ENCODE data around the gene HSD17B13.
A peak's percentile ranks its signal among the peaks of the same experiment; 100 is the strongest.

Gene HSD17B13

DNA sequence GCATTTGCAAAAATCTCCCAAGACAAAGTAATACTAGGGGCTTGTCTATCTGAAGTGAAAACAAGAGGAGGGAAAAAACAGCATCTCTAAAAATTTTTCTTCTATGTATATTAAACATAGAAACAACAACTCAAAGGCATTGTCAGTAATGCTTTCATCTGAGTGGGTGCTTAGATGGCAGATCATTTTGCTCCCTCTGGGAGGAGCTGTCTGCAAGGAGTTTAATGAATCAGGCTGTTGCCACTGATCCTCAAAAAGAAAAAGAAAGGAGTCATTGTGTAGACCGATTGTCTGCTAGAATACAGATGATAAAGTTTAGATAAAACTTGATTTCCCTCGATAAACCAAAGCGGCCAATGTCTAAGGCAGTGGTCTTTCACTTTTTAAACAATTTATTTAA, 52.5 kb downstream of the HSD17B13 start:
- DNase-seq (ENCODE audit: extremely low spot score) = peak; percentile 60
- ChIA-PET CTCF (interaction anchor here (1.9 kb wide), 1 partner anchor 120 kb away, joined by 4 read pairs; no protein-coding TSS in a partner anchor), POLR2A (no interaction called here)
- TF ChIP-seq FOXK2 (IDR thresholded peaks at IDR 0.05) (no peak), SUZ12 (IDR thresholded peaks at IDR 0.05) (no peak)

DNA sequence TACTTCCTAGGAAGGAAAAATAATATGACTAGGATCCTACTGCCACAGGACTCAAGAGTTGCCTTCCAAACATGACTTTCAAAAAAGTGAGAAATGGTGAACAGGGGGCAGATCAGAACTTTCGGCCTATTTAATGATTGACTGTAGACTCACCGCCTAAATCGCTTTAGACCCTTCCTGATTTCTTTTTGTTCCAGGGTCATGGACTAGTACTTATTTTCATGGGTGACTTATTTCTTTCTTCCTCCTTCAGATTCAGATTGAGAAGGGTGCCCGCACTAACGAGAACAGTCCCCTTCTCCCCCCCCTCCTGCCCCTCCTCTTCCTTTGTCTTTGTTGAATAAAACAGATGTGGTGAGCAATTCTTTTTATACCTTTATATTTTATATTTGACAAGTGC, 54.3 kb downstream of the HSD17B13 start:
- no peak for DNase-seq (ENCODE audit: extremely low spot score)
- ChIA-PET POLR2A (no interaction called here), CTCF (no interaction called here)
- TF ChIP-seq NFRKB (IDR thresholded peaks at IDR 0.05) = no peak
- TF ChIP-seq, protein P1, sequence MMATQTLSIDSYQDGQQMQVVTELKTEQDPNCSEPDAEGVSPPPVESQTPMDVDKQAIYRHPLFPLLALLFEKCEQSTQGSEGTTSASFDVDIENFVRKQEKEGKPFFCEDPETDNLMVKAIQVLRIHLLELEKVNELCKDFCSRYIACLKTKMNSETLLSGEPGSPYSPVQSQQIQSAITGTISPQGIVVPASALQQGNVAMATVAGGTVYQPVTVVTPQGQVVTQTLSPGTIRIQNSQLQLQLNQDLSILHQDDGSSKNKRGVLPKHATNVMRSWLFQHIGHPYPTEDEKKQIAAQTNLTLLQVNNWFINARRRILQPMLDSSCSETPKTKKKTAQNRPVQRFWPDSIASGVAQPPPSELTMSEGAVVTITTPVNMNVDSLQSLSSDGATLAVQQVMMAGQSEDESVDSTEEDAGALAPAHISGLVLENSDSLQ (IDR thresholded peaks at IDR 0.05) = no peak
- no peak for TF ChIP-seq L3MBTL2 (conservative IDR thresholded peaks at IDR 0.05)
- TF ChIP-seq ELF4 (IDR thresholded peaks at IDR 0.05) = no peak
- no peak for TF ChIP-seq SP1 (IDR thresholded peaks at IDR 0.05)
- no peak for TF ChIP-seq FOXM1 (IDR thresholded peaks at IDR 0.05; ENCODE audit: borderline replicate concordance)

DNA sequence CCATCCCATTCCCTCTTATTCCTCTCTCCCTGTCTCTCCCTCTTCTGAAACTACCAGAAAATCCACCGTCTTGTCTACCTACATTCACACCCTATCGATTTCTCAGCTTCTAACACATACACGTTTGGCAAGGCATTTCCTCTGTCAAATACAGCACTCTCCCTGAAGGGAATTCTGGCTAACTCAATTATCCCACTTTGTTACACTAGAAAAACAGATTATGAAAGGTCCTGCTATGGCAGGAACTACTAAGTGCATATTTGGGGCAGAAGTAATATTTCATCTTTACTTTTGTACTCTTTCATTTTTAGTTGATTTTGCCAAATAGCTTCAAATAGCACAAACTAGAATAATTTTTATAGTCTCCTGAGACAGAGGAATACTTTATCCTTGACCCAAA, 55.7 kb downstream of the HSD17B13 start:
- TF ChIP-seq SP1 (IDR thresholded peaks at IDR 0.05) (no peak), FOXK2 (IDR thresholded peaks at IDR 0.05) (no peak), CTBP1 (IDR thresholded peaks at IDR 0.05; ENCODE audit: borderline replicate concordance) (no peak), BHLHE40 (IDR thresholded peaks at IDR 0.05; ENCODE audit: borderline replicate concordance) (no peak), L3MBTL2 (conservative IDR thresholded peaks at IDR 0.05) (no peak), ARNT (IDR thresholded peaks at IDR 0.05) (no peak), NFRKB (IDR thresholded peaks at IDR 0.05) (no peak), FOXA1 (IDR thresholded peaks at IDR 0.05) (no peak), ZNF384 (IDR thresholded peaks at IDR 0.05) (no peak), LEF1 (IDR thresholded peaks at IDR 0.05; ENCODE audit: borderline replicate concordance) (no peak), ELF4 (IDR thresholded peaks at IDR 0.05) (no peak), TARDBP (IDR thresholded peaks at IDR 0.05) (no peak)
- POLR2A ChIA-PET = no interaction called here
- no peak for DNase-seq (ENCODE audit: extremely low spot score)
- CTCF ChIA-PET = no interaction called here

DNA sequence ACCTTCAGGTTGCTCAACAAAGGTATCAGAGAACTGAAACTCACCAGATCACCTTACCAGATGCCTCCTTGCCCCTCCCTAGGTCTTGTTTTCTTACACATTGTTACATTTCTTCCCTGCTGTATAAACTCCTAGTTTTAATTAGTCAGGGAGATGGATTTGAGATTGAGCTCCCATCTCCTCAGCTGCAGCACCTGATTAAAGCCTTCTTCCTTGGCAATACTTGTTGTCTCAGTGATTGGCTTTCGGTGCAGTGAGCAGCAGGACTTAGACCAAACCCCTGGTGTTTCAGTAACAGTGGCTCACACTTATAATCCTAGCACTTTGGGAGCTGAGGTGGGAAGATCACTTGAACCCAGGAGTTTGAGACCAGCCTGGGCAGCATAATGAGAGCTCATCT, 59.8 kb downstream of the HSD17B13 start:
- DNase-seq (ENCODE audit: extremely low spot score) = no peak
- ChIA-PET POLR2A (no interaction called here), CTCF (no interaction called here)
- TF ChIP-seq NFRKB (IDR thresholded peaks at IDR 0.05) = no peak
- TF ChIP-seq, protein P1 (IDR thresholded peaks at IDR 0.05) = no peak
- no peak for TF ChIP-seq FOXK2 (IDR thresholded peaks at IDR 0.05)
- no peak for TF ChIP-seq L3MBTL2 (conservative IDR thresholded peaks at IDR 0.05)
- TF ChIP-seq FOXM1 (IDR thresholded peaks at IDR 0.05; ENCODE audit: borderline replicate concordance) = no peak
- no peak for TF ChIP-seq ARNT (IDR thresholded peaks at IDR 0.05)
- no peak for TF ChIP-seq TARDBP (IDR thresholded peaks at IDR 0.05)
- no peak for TF ChIP-seq SUZ12 (IDR thresholded peaks at IDR 0.05)
- TF ChIP-seq SP1 (IDR thresholded peaks at IDR 0.05) = no peak
- TF ChIP-seq HDGF (IDR thresholded peaks at IDR 0.05; ENCODE audit: borderline replicate concordance) = no peak

DNA sequence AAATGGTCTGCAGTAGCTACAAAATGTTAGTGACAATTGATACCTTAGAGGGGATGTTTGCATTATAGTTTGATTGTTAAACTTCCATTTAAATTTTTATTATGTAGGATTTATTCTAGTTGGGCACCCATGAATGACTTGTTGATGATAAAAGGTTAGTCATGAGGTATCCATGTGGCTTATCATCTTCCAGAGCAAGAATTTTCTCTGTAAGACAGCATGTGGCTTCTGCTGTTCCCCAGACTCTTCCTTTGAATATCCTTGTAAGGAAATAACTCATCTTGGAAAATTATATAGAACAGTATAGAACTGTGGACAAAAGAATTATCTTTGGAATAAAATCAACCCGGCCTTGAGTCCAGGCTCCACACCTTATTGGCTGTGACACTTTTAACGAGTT, 62.2 kb downstream of the HSD17B13 start:
- CTCF ChIA-PET = no interaction called here
- no peak for TF ChIP-seq BHLHE40 (IDR thresholded peaks at IDR 0.05; ENCODE audit: borderline replicate concordance)
- TF ChIP-seq TARDBP (IDR thresholded peaks at IDR 0.05) = no peak
- TF ChIP-seq LEF1 (IDR thresholded peaks at IDR 0.05; ENCODE audit: borderline replicate concordance) = no peak
- POLR2A ChIA-PET = no interaction called here
- no peak for DNase-seq (ENCODE audit: extremely low spot score)

DNA sequence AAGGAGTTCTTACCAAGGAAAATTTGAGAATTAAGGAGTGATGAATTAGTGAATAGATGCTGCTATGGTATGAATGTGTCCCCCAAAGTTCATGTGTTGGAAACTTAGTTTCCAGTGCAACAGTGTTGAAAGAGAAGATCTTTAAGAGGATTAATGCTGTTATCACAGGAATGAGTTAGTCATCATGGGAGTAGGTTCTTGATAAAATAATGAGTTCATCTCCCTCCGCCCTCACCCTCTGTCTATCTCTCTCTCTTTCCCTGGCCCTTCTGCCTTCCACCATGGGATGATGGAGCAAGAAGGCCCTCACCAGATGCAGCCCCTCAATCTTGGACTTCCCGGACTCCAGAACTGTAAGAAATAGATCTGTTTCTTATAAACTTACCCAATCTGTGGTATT, 64.0 kb downstream of the HSD17B13 start:
- no peak for DNase-seq (ENCODE audit: extremely low spot score)
- ChIA-PET CTCF (no interaction called here), POLR2A (no interaction called here)
- TF ChIP-seq NFRKB (IDR thresholded peaks at IDR 0.05) (no peak), LEF1 (IDR thresholded peaks at IDR 0.05; ENCODE audit: borderline replicate concordance) (no peak), SP1 (IDR thresholded peaks at IDR 0.05) (no peak), HDGF (IDR thresholded peaks at IDR 0.05; ENCODE audit: borderline replicate concordance) (no peak), BHLHE40 (IDR thresholded peaks at IDR 0.05; ENCODE audit: borderline replicate concordance) (no peak), FOXK2 (IDR thresholded peaks at IDR 0.05) (no peak), SUZ12 (IDR thresholded peaks at IDR 0.05) (no peak), ELF4 (IDR thresholded peaks at IDR 0.05) (no peak), FOXA1 (IDR thresholded peaks at IDR 0.05) (no peak), CTBP1 (IDR thresholded peaks at IDR 0.05; ENCODE audit: borderline replicate concordance) (no peak), FOXM1 (IDR thresholded peaks at IDR 0.05; ENCODE audit: borderline replicate concordance) (no peak), TARDBP (IDR thresholded peaks at IDR 0.05) (no peak), ZNF384 (IDR thresholded peaks at IDR 0.05) (no peak), ARNT (IDR thresholded peaks at IDR 0.05) (no peak), L3MBTL2 (conservative IDR thresholded peaks at IDR 0.05) (no peak)
- TF ChIP-seq, protein P1 (IDR thresholded peaks at IDR 0.05) = no peak

DNA sequence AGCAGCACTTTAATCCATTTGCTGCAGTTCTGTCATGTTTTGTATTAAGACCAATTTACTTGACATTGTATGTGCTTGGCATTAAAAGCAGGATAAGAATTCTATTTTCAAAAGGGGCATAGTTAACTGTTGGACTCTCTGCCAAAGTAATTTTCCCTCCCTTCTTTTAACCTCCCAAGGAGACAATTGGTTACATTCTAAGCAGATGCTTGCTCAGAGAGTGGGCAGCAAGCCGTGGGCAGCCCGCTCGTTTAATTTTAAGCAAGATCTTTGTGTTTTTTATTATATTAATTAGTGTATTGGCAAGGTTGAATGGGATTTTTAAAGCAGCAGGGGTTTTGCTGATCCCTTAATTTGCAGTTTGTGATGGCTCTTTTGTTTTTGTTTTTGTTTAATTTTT, 65.2 kb downstream of the HSD17B13 start:
- DNase-seq (ENCODE audit: extremely low spot score) = no peak
- CTCF ChIA-PET = no interaction called here
- no peak for TF ChIP-seq L3MBTL2 (conservative IDR thresholded peaks at IDR 0.05)
- POLR2A ChIA-PET = no interaction called here
